Tibial artery (tissue), 4 donors: ENCODE measurements around the gene TTC4.

ENCODE experiments used
- DNase-seq, 2 donors: peaks; one replicate each; pipeline ENCODE4 v3.0.0-alpha.2; 2019
- H3K27ac ChIP-seq, 2 donors: fragments of 200-600 bp; sonication (generic) in 1 of 2; 1 replicate in 1 of 2; 2 replicates in 1 of 2; pipeline ENCODE4 v1.5.1; 2018 to 2019; ENCODE audit warnings: mild to moderate bottlenecking in 1 of 2
- H3K27me3 ChIP-seq, 2 donors: fragments of 200-600 bp; sonication (generic) in 1 of 2; one replicate each; pipeline versions ENCODE4 v1.5.1 to v1.6.0; 2016 to 2019
- H3K36me3 ChIP-seq, 3 donors: fragments of 200-600 bp; sonication (generic) in 2 of 3; one replicate each; pipeline ENCODE4 v1.5.1; 2016 to 2019; ENCODE audit warnings: mild to moderate bottlenecking in 2 of 3
- H3K4me1 ChIP-seq, 4 donors: fragments of 200-600 bp; sonication (generic) in 2 of 4; 1 replicate in 3 of 4; 2 replicates in 1 of 4; pipeline ENCODE4 v1.5.1; 2016 to 2019
- H3K4me3 ChIP-seq, 2 donors: fragments of 200-600 bp; sonication (generic) in 1 of 2; 1 replicate in 1 of 2; 2 replicates in 1 of 2; pipeline ENCODE4 v1.5.1; 2018 to 2019; ENCODE audit warnings: mild to moderate bottlenecking in 2 of 2
- H3K9me3 ChIP-seq, 3 donors: fragments of 200-600 bp; sonication (generic) in 1 of 3; one replicate each; pipeline ENCODE4 v1.5.1; 2016 to 2019
- intact Hi-C: fragments of 100-400 bp; cut with DNase I; formaldehyde crosslinking; loops from one replicate; pipeline ENCODE4 v1.15.0; 2023; ENCODE audit warnings: low total_unique reads
- TF ChIP-seq, protein P1 (sequence below), 2 experiments: fragments of 200-600 bp in 1 of 2; fragments of 450-650 bp in 1 of 2; IDR thresholded peaks; one replicate each; pipeline ENCODE4 v1.5.1; 2017 to 2019; ENCODE audit warnings: antibody characterized with exemption in 2 of 2, mild to moderate bottlenecking in 1 of 2, moderate library complexity in 1 of 2

TTC4 gene

DNA sequence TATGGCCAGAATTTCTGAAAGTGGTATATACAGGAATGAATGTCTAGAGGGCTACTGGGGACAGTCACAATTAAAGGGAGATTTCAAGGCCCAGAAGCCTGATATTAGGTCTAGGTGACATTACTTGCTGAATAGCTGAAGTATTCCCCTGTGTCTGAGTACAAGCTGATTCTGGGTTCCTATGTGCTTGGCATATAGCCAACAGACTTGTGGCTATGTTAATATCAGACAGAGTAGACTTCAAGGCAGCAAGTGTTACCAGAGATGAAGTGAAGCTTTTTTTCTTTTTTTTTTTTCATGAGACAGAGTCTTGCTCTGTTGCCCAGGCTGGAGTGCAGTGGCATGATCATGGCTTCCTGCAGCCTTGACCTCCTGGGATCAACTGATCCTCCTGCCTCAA is 8.3 kb downstream of the TTC4 start:
- Histone ChIP-seq H3K4me3 (no peak overlapping the region), H3K4me1 (peaks cover 0 to 6% (median under 1%) of the 10 kb centered on the region in 4 donors), H3K27ac (no peak overlapping the region), H3K36me3 (peaks cover 46 to 83% (median 52%) of the 10 kb centered on the region in 3 donors), H3K9me3 (no peaks in the 10 kb centered on the region), H3K27me3 (no peaks in the 10 kb centered on the region)
- DNase-seq: no peak
- TF ChIP-seq, protein P1, sequence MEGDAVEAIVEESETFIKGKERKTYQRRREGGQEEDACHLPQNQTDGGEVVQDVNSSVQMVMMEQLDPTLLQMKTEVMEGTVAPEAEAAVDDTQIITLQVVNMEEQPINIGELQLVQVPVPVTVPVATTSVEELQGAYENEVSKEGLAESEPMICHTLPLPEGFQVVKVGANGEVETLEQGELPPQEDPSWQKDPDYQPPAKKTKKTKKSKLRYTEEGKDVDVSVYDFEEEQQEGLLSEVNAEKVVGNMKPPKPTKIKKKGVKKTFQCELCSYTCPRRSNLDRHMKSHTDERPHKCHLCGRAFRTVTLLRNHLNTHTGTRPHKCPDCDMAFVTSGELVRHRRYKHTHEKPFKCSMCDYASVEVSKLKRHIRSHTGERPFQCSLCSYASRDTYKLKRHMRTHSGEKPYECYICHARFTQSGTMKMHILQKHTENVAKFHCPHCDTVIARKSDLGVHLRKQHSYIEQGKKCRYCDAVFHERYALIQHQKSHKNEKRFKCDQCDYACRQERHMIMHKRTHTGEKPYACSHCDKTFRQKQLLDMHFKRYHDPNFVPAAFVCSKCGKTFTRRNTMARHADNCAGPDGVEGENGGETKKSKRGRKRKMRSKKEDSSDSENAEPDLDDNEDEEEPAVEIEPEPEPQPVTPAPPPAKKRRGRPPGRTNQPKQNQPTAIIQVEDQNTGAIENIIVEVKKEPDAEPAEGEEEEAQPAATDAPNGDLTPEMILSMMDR (IDR thresholded peaks at IDR 0.05): no peak
- intact Hi-C loops: no loop called here

DNA sequence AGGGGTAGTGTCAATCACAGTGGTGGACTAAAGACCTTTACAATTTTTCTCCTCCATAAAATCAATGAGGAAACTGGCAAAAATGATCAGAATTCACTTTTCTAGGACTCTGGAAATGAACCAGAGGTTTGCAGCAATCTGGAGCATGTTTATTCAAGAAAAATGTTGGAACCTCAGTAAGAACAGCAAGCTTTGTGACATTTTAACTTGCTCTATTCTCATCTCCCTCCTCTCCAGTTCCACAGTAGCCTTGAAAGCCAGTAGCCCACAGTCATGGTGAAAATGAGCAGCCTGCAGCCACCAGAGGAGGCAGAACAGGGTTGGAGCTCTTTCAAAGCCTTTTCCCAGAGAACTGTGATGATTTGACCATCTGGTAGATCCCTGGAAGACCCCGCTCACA is 9.1 kb downstream of the TTC4 start:
- DNase-seq: no peak
- TF ChIP-seq, protein P1 (IDR thresholded peaks at IDR 0.05): no peak
- intact Hi-C loops: no loop called here
- Histone ChIP-seq H3K9me3 (no peaks in the 10 kb centered on the region), H3K4me3 (no peak overlapping the region), H3K36me3 (peaks cover 49 to 83% (median 53%) of the 10 kb centered on the region in 3 donors), H3K27me3 (no peaks in the 10 kb centered on the region), H3K27ac (no peak overlapping the region), H3K4me1 (peaks cover 0 to 6% (median 0%) of the 10 kb centered on the region in 4 donors)

DNA sequence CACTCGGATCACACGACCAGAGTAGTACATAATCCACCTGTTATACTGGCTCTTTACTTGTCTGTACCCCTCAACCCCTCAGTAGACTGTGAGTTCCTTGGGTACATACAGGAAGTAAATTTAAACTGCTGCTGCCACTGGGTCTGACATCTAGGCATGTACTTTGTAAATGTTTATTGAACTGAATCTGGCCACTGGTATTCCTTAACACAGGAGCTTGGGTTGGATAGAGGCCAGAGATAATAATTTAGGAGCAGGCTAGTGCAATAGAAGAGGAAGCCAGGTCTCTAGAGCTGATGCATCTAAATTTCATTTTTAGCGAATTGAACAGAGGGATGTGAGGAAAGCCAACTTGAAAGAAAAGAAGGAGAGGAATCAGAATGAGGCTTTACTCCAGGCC is 12.4 kb downstream of the TTC4 start:
- no peak overlapping the region for H3K27ac ChIP-seq
- H3K36me3 ChIP-seq: peaks cover 64 to 83% (median 70%) of the 10 kb centered on the region in 3 donors
- intact Hi-C loops: no loop called here

DNA sequence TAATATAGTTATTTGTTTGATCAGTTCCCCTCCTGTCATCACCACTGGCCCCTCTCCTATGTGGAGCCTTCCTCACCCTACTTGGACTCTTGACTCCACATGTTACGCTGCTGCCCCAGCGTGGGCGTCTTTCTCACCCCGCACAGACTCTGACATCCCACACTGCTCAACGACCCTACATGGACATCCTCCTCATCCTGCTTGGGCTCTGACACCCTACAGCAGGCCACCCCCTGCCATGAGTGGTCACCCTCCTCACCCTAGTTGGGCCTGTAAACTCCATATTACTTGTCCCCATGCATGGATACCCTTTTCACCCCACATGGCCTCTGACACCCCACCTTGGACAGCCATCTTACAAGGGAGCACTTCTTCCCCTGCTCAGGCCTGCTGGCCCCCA is 21.0 kb downstream of the TTC4 start:
- H3K27ac ChIP-seq: no peak overlapping the region
- no peak overlapping the region for H3K4me3 ChIP-seq
- no peaks in the 10 kb centered on the region for H3K4me1 ChIP-seq
- no peaks in the 10 kb centered on the region for H3K27me3 ChIP-seq
- intact Hi-C loops: no loop called here
- no peaks in the 10 kb centered on the region for H3K9me3 ChIP-seq
- peaks cover 78 to 93% (median 88%) of the 10 kb centered on the region in 3 donors for H3K36me3 ChIP-seq
- DNase-seq: no peak
- TF ChIP-seq, protein P1 (IDR thresholded peaks at IDR 0.05): no peak

More for the DNA sequence above, 12.4 kb downstream of the TTC4 start:
- Histone ChIP-seq H3K9me3 (no peaks in the 10 kb centered on the region), H3K4me1 (peaks cover 0 to 6% (median 0%) of the 10 kb centered on the region in 4 donors), H3K4me3 (no peak overlapping the region), H3K27me3 (no peaks in the 10 kb centered on the region)
- DNase-seq: no peak
- TF ChIP-seq, protein P1 (IDR thresholded peaks at IDR 0.05): no peak

DNA sequence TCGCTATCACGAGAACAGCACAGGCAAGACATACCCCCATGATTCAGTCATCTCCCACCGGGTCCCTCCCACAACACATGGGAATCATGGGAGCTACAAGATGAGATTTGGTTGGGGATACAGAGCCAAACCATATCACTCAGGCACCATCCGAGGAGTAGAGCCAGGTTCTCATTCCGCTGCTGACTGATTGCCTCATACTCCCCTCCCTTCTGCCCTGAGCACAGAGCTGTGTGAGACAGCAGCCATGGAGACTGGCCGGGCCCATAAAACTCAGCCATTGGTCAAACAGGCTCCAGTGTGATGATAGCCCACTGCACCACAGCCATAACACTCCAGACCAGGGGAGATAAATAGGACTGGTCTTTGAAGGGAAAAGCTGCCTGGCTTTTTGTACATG is 22.6 kb downstream of the TTC4 start:
- Histone ChIP-seq H3K27me3 (no peaks in the 10 kb centered on the region), H3K4me3 (no peak overlapping the region), H3K9me3 (no peaks in the 10 kb centered on the region), H3K4me1 (no peaks in the 10 kb centered on the region), H3K27ac (no peak overlapping the region), H3K36me3 (peaks cover 74 to 95% (median 88%) of the 10 kb centered on the region in 3 donors)
- intact Hi-C loops: no loop called here
- TF ChIP-seq, protein P1 (IDR thresholded peaks at IDR 0.05): no peak
- DNase-seq: no peak

DNA sequence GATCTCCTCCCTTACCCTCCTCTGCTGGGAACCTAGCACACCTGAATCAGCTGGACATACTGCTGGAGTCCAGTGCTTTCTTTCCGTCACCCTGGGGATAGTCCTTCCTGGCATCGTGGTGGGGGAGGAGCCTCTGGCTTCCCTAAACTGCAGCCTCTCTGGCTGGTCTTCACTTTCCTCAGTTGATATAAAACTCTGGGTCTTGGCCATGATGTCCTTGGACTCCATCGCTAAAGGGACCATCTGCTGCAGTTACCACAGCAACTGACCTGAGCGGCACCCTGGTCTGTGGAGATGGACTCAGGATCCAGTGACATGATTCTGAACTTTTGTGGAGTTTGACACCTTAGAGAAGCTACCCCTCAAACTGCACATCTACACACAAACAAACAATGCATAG is 25.9 kb downstream of the TTC4 start:
- H3K27me3 ChIP-seq: no peaks in the 10 kb centered on the region
- H3K27ac ChIP-seq: no peak overlapping the region
- intact Hi-C loops: no loop called here
- no peaks in the 10 kb centered on the region for H3K9me3 ChIP-seq
- peaks cover 62 to 81% (median 72%) of the 10 kb centered on the region in 3 donors for H3K36me3 ChIP-seq
- no peak for DNase-seq
- TF ChIP-seq, protein P1 (IDR thresholded peaks at IDR 0.05): no peak
- H3K4me1 ChIP-seq: no peaks in the 10 kb centered on the region
- H3K4me3 ChIP-seq: no peak overlapping the region
